ENCODE results near the gene SF3B4. TPM values are rescaled to one million over a fixed set of nuclear protein-coding genes. Genes with fewer than 3 reads are reported as not detected.

Gene SF3B4
- total RNA-seq, 2 experiments from 2014 or later: 16.7 to 70.4 TPM

DNA sequence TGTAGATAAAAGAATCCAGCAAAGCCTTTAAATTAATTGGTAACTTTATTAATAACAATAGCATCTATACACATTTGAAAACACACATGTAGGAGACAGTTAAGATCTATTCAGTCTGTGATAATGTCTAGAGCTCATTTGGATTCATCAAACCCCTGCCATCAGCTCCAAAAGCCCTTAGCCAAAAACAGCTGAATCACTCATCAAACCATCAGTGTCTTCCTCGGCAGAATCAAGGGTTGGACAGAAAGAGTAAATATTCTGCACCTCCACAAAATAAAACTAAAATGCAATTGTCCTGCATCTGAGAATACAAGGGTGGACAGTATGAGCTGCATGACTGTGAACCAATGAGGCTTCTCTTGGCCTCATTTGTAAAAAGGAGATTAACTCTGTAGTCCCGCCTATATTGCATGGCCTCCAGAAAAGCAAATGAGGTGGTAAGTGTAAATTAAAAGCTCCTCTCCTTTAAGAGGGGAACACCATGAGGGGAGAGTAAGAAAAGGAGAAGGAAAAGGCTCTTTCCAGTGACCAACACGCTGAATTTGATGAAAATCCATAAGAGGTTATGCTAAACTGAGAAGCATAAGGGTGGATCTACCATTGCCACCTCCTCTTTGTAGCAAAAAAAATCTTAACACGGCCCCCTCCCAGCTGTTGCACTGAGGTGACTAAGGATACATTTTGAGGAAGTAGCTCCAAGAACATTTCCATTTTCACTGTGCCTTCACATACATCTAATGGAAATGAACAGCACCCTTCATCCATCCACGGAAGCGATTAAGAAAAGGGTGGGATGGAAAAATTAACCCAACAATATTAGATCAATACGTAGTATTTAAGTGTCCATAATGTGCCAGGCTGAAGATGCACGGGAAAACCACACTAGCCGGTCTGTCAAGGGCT lies 42.9 kb downstream of the SF3B4 start:
- DNase-seq (ENCODE audit: low spot score): peak; percentile 86
- POLR2A ChIA-PET: interaction anchor here (0.5 to 6.0 kb wide), 11 partner anchors 8 to 1198 kb away, joined by 3 to 63 read pairs (median 3); partner anchors contain the start of gene SV2A
- CTCF ChIA-PET (ENCODE audit: unreplicated experiment): interaction anchor here (0.6 kb wide), 1 partner anchor 1370 kb away, joined by 6 read pairs; the partner anchor contains the start of gene PSMD4
- peak overlapping the region; percentile 85 for H3K4me3 ChIP-seq (ENCODE audit: low read depth, low read length, poor library complexity, severe bottlenecking)
- peak overlapping the region; percentile 98 for H3K27ac ChIP-seq (ENCODE audit: low read depth, low read length, poor library complexity, severe bottlenecking)
- no peaks in the 10 kb centered on the region for H3K9me3 ChIP-seq (ENCODE audit: low read length)
- 0 out of 2 replicates have a peak, but pooled peaks cover 4% of the 10 kb centered on the region for H3K79me2 ChIP-seq (ENCODE audit: insufficient read depth, low read depth, low read length)
- H3K4me2 ChIP-seq (ENCODE audit: low read length): peak overlapping the region; percentile 89
- TF ChIP-seq EZH2phosphoT487 (IDR thresholded peaks at IDR 0.05; ENCODE audit: borderline replicate concordance, low read depth, low read length): no peak
- TF ChIP-seq, protein P1, sequence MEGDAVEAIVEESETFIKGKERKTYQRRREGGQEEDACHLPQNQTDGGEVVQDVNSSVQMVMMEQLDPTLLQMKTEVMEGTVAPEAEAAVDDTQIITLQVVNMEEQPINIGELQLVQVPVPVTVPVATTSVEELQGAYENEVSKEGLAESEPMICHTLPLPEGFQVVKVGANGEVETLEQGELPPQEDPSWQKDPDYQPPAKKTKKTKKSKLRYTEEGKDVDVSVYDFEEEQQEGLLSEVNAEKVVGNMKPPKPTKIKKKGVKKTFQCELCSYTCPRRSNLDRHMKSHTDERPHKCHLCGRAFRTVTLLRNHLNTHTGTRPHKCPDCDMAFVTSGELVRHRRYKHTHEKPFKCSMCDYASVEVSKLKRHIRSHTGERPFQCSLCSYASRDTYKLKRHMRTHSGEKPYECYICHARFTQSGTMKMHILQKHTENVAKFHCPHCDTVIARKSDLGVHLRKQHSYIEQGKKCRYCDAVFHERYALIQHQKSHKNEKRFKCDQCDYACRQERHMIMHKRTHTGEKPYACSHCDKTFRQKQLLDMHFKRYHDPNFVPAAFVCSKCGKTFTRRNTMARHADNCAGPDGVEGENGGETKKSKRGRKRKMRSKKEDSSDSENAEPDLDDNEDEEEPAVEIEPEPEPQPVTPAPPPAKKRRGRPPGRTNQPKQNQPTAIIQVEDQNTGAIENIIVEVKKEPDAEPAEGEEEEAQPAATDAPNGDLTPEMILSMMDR (conservative IDR thresholded peaks at IDR 0.05; ENCODE audit: low read length): no peak
- H3K36me3 ChIP-seq (ENCODE audit: insufficient read depth, low read length): peaks cover 3% of the 10 kb centered on the region; the same call in 1 of the 2 replicates
- H3K4me1 ChIP-seq (ENCODE audit: insufficient read depth, low read length, poor library complexity, severe bottlenecking): peaks cover 42% of the 10 kb centered on the region
- peak overlapping the region; percentile 64; the same call in 1 of the 2 replicates for H2AFZ ChIP-seq (ENCODE audit: low read length)
- H4K20me1 ChIP-seq (ENCODE audit: insufficient read depth, low read length): no peaks in the 10 kb centered on the region
- no TSS peak for BruUV-seq (replicated peaks)
- no peaks in the 10 kb centered on the region for H3K9me2 ChIP-seq (ENCODE audit: insufficient read depth, low read length)
- intact Hi-C loops (cut with micrococcal nuclease; ENCODE audit: unreplicated experiment): loop anchor here (10.0 kb wide), 1 partner anchor 280 kb away; no protein-coding TSS in a partner anchor

DNA sequence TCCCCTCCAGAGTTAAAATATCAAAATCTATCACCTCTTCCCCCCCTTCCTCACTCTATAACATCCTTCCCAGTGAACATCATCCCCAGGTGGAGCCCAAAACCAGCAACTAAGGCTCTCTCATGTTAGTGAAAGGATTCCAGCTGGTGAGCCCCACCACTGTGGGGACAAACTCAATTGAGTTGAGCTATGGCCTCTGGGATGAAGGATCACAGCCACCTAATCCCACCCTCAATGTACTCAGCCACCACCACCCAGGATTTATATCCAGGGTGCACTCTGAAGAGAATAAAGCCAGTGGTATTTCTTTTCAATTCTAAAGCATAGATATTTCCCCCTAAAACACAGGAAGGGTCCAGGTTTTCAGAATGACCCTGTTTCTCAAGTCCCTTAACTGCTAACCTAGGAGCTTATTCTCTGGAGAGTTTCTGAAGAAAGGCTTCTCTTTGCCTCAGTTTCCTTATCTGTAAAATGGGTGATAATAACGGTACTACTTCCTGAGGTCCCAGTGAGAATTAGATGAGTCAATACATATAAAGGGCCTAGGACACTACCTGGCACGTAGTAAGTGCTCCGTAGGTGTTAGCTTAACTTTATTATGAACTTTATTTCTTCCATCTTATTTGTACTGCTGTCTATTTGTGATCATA lies 43.9 kb downstream of the SF3B4 start:
- DNase-seq (ENCODE audit: low spot score): no peak
- Histone ChIP-seq H3K36me3 (ENCODE audit: insufficient read depth, low read length) (peaks cover 3% of the 10 kb centered on the region; the same call in 1 of the 2 replicates), H3K9me2 (ENCODE audit: insufficient read depth, low read length) (no peaks in the 10 kb centered on the region), H3K79me2 (ENCODE audit: insufficient read depth, low read depth, low read length) (0 out of 2 replicates have a peak, but pooled peaks cover 4% of the 10 kb centered on the region), H4K20me1 (ENCODE audit: insufficient read depth, low read length) (no peaks in the 10 kb centered on the region), H3K27ac (ENCODE audit: low read depth, low read length, poor library complexity, severe bottlenecking) (peak overlapping the region; percentile 98), H3K9me3 (ENCODE audit: low read length) (no peaks in the 10 kb centered on the region), H2AFZ (ENCODE audit: low read length) (peak overlapping the region; percentile 64; the same call in 1 of the 2 replicates), H3K4me2 (ENCODE audit: low read length) (peak overlapping the region; percentile 89), H3K4me3 (ENCODE audit: low read depth, low read length, poor library complexity, severe bottlenecking) (peak overlapping the region; percentile 85), H3K4me1 (ENCODE audit: insufficient read depth, low read length, poor library complexity, severe bottlenecking) (peaks cover 33% of the 10 kb centered on the region)
- no TSS peak for BruUV-seq (replicated peaks)
- intact Hi-C loops (cut with micrococcal nuclease; ENCODE audit: unreplicated experiment): loop anchor here (10.0 kb wide), 1 partner anchor 281 kb away; no protein-coding TSS in a partner anchor
- ChIA-PET CTCF (ENCODE audit: unreplicated experiment) (no interaction called here), POLR2A (interaction anchor here (0.5 to 5.2 kb wide), 6 partner anchors 9 to 282 kb away, joined by 3 to 63 read pairs (median 4); partner anchors contain the start of genes SF3B4 and SV2A)
- TF ChIP-seq, protein P1 (conservative IDR thresholded peaks at IDR 0.05; ENCODE audit: low read length): no peak
